SK-N-SH (cell line): ENCODE results near the gene TCF7L2. TPM values are rescaled to one million over a fixed set of nuclear protein-coding genes. Genes with fewer than 3 reads are reported as not detected.

Experiments
- CTCF ChIA-PET: fragments of 300-600, 350-600 bp; formaldehyde crosslinking; extraction: SDS; loops from one replicate; lab custom pipeline; 2021; lab: Yijun Ruan, JAX
- POLR2A ChIA-PET: fragments of 350-600 bp; sonication (Branson Sonifier 250); formaldehyde crosslinking; extraction: SDS; loops from one replicate; lab custom pipeline; 2020; ENCODE audit warnings: antibody characterized with exemption, inconsistent platforms; lab: Yijun Ruan, JAX
- DNase-seq: peaks from one replicate; pipeline ENCODE4 v3.0.0; 2012
- H2AFZ ChIP-seq: fragments of 200-600 bp; sonication (generic); 2 replicates; pipeline ENCODE4 v1.8.1; 2016; ENCODE audit warnings: antibody characterized with exemption, mild to moderate bottlenecking, low read depth
- H3F3A ChIP-seq: fragments of 200-600 bp; sonication (generic); replicated peaks from 2 replicates; pipeline ENCODE3; 2016; ENCODE audit warnings: antibody characterized with exemption, mild to moderate bottlenecking; ENCODE audit not compliant: insufficient read depth
- H3K27ac ChIP-seq, 2 experiments: fragments of 200-500 bp in 1 of 2; fragments of 200-600 bp in 1 of 2; sonication (Bioruptor generic) in 1 of 2; sonication (generic), shearing (Covaris generic) in 1 of 2; 2 replicates each; pipeline versions ENCODE4 v1.5.1 to v1.6.1; 2014 to 2016; ENCODE audit warnings: low read depth in 2 of 2, inconsistent platforms in 1 of 2, low read length in 1 of 2, mild to moderate bottlenecking in 1 of 2, mixed read lengths in 1 of 2
- H3K27me3 ChIP-seq: fragments of 200-600 bp; sonication (generic), shearing (Covaris generic); 2 replicates; pipeline ENCODE4 v1.6.1; 2016; ENCODE audit warnings: mixed run types; ENCODE audit not compliant: insufficient read depth
- H3K36me3 ChIP-seq, 2 experiments: fragments of 200-500 bp in 1 of 2; fragments of 200-600 bp in 1 of 2; sonication (Bioruptor generic) in 1 of 2; sonication (generic) in 1 of 2; replicated peaks in 1 of 2; 2 replicates each; pipeline versions ENCODE3 to v1.5.1; 2014 to 2016; ENCODE audit warnings: low read length in 1 of 2, mild to moderate bottlenecking in 1 of 2; ENCODE audit not compliant: insufficient read depth in 2 of 2, control insufficient read depth in 1 of 2
- H3K4me1 ChIP-seq, 2 experiments: fragments of 200-500 bp in 1 of 2; fragments of 200-600 bp in 1 of 2; sonication (Bioruptor generic) in 1 of 2; sonication (generic), shearing (Covaris generic) in 1 of 2; 2 replicates each; pipeline versions ENCODE4 v1.5.1 to v1.6.1; 2014 to 2016; ENCODE audit warnings: low read depth in 1 of 2, low read length in 1 of 2, mixed run types in 1 of 2; ENCODE audit not compliant: insufficient read depth in 2 of 2, control insufficient read depth in 1 of 2
- H3K4me2 ChIP-seq: fragments of 200-600 bp; sonication (generic), shearing (Covaris generic); 2 replicates; pipeline ENCODE4 v1.6.1; 2017; ENCODE audit warnings: mixed run types
- H3K4me3 ChIP-seq, 2 experiments: fragments of 200-500 bp in 1 of 2; fragments of 200-600 bp in 1 of 2; sonication (Bioruptor generic) in 1 of 2; sonication (generic), shearing (Covaris generic) in 1 of 2; 2 replicates each; pipeline versions ENCODE4 v1.5.1 to v1.8.1; 2014 to 2016; ENCODE audit warnings: low read depth in 2 of 2, inconsistent platforms in 1 of 2, low read length in 1 of 2, mild to moderate bottlenecking in 1 of 2, mixed read lengths in 1 of 2, moderate library complexity in 1 of 2
- H3K79me2 ChIP-seq: fragments of 200-600 bp; sonication (generic); 2 replicates; pipeline ENCODE4 v1.8.1; 2017; ENCODE audit warnings: mild to moderate bottlenecking; ENCODE audit not compliant: insufficient read depth
- H3K9ac ChIP-seq: fragments of 200-600 bp; sonication (generic); 2 replicates; pipeline ENCODE4 v1.6.1; 2017; ENCODE audit warnings: mixed run types
- H3K9me2 ChIP-seq: fragments of 200-600 bp; sonication (generic); 2 replicates; pipeline ENCODE4 v1.6.1; 2017; ENCODE audit warnings: mixed run types
- H3K9me3 ChIP-seq: fragments of 200-600 bp; sonication (generic); 2 replicates; pipeline ENCODE4 v1.6.1; 2017; ENCODE audit warnings: mixed run types, mild to moderate bottlenecking, moderate library complexity
- H4K20me1 ChIP-seq: fragments of 200-600 bp; sonication (generic); 2 replicates; pipeline ENCODE4 v1.6.1; 2017; ENCODE audit warnings: mild to moderate bottlenecking, mixed run types; ENCODE audit not compliant: insufficient read depth
- CHD2 ChIP-seq: fragments of 150-350 bp; IDR thresholded peaks from 2 replicates; pipeline ENCODE4 v1.6.1; 2018; ENCODE audit warnings: low read length; ENCODE audit not compliant: partially characterized antibody
- CTCF ChIP-seq: fragments of 200-600 bp; sonication (generic); IDR thresholded peaks from 2 replicates; pipeline ENCODE4 v1.6.1; 2017; ENCODE audit warnings: antibody characterized with exemption, mild to moderate bottlenecking, moderate library complexity
- EP300 ChIP-seq, 2 experiments: IDR thresholded peaks; 2 replicates each; pipeline versions ENCODE4 v1.4.0 to v1.6.1; 2012; ENCODE audit warnings: borderline replicate concordance in 1 of 2, low read depth in 1 of 2, low read length in 1 of 2
- FOXJ3 ChIP-seq: sonication (generic); formaldehyde crosslinking; IDR thresholded peaks from 2 replicates; pipeline ENCODE4 v1.5.1; 2020; ENCODE audit warnings: mild to moderate bottlenecking, missing genetic modification reagents
- GABPA ChIP-seq: IDR thresholded peaks from 2 replicates; pipeline ENCODE4 v1.4.0; 2012; ENCODE audit warnings: low read depth, mild to moderate bottlenecking
- GATA2 ChIP-seq: sonication (generic); formaldehyde crosslinking; IDR thresholded peaks from 2 replicates; pipeline ENCODE4 v1.5.0; 2020; ENCODE audit warnings: mild to moderate bottlenecking, missing genetic modification reagents
- IRF3 ChIP-seq: fragments of 150-350 bp; IDR thresholded peaks from 2 replicates; pipeline ENCODE4 v1.6.1; 2016; ENCODE audit warnings: mild to moderate bottlenecking, low read depth, low read length
- MAX ChIP-seq: IDR thresholded peaks from 2 replicates; pipeline ENCODE4 v1.4.0; 2012; ENCODE audit warnings: low read depth
- MXI1 ChIP-seq: IDR thresholded peaks from 2 replicates; pipeline ENCODE4 v1.6.1; 2012; ENCODE audit warnings: mild to moderate bottlenecking, low read depth, low read length, improper control_type of control experiment
- NFIC ChIP-seq: IDR thresholded peaks from 2 replicates; pipeline ENCODE4 v1.4.0; 2012; ENCODE audit warnings: borderline replicate concordance
- POLR2AphosphoS5 ChIP-seq: IDR thresholded peaks from 2 replicates; pipeline ENCODE4 v1.6.1; 2012; ENCODE audit warnings: low read depth, low read length
- RCOR1 ChIP-seq: fragments of 150-350 bp; IDR thresholded peaks from 2 replicates; pipeline ENCODE4 v1.6.1; 2017; ENCODE audit warnings: antibody characterized with exemption, low read length
- REST ChIP-seq: IDR thresholded peaks from 2 replicates; pipeline ENCODE4 v1.6.1; 2012; ENCODE audit warnings: mild to moderate bottlenecking, low read depth, low read length, moderate library complexity
- SIN3A ChIP-seq: IDR thresholded peaks from 2 replicates; pipeline ENCODE4 v1.6.1; 2012; ENCODE audit warnings: low read depth, mild to moderate bottlenecking, low read length, moderate library complexity, borderline replicate concordance
- SMC3 ChIP-seq: IDR thresholded peaks from 2 replicates; pipeline ENCODE4 v1.6.1; 2012; ENCODE audit warnings: low read depth, low read length, improper control_type of control experiment
- TCF12 ChIP-seq: IDR thresholded peaks from 2 replicates; pipeline ENCODE4 v1.4.0; 2012
- USF2 ChIP-seq: fragments of 150-350 bp; IDR thresholded peaks from 2 replicates; pipeline ENCODE4 v1.6.1; 2017; ENCODE audit warnings: antibody characterized with exemption, low read length, low read depth, borderline replicate concordance
- WGBS: methylation state at CpG from one replicate; pipeline ENCODE4 v1.1.6; 2017; ENCODE audit warnings: low lambda C conversion rate; 5-methylcytosine and 5-hydroxymethylcytosine counted together
- polyA plus RNA-seq, 3 experiments: library from polyadenylated mRNA; depleted of rRNA; stranded (reverse); fragments of >200 nt; gene quantifications; 2 replicates each; pipeline ENCODE4 v1.2.3, GENCODE V29; 2012

TCF7L2 gene
- polyA plus RNA-seq, 1 of the 3 experiments (the other 2 are of a cell fraction) = 10.2 TPM

- TF ChIP-seq USF2 = no peak
- TF ChIP-seq NFIC = no peak
- TF ChIP-seq CTCF = no peak
- TF ChIP-seq GABPA = no peak
- TF ChIP-seq POLR2AphosphoS5 = no peak
These were observed 23.8 kb downstream of the TCF7L2 start (continued) for GRCh38 chr10:112973805-112974204.

- peak; percentile 72 for DNase-seq
- Histone ChIP-seq H2AFZ (no peak overlapping the region), H3K27ac (peak overlapping the region in 1 of 2 experiments; percentile 36; a peak in 2 of 4 replicates), H3K4me2 (no peak overlapping the region), H3K27me3 (no peaks in the 10 kb centered on the region), H3K4me3 (no peak overlapping the region; a peak in 1 of 4 replicates), H3K9me3 (no peaks in the 10 kb centered on the region), H3K9ac (no peak overlapping the region), H3F3A (no peaks in the 10 kb centered on the region), H3K36me3 (peaks cover 0 to 13% of the 10 kb centered on the region in 2 experiments), H4K20me1 (no peaks in the 10 kb centered on the region; the same call in 1 of the 2 replicates), H3K79me2 (peaks cover 56% of the 10 kb centered on the region), H3K9me2 (no peaks in the 10 kb centered on the region), H3K4me1 (peaks cover 0 to 14% of the 10 kb centered on the region in 2 experiments; a peak in 2 of 4 replicates)
- ChIA-PET CTCF (interaction anchor here (0.8 to 1.4 kb wide), 4 partner anchors 9 to 408 kb away, joined by 3 to 4 read pairs (median 3); no protein-coding TSS in a partner anchor), POLR2A (no interaction called here)
- 76% methylated on average over 12 of the region's 12 CpGs for WGBS
- TF ChIP-seq FOXJ3 (CRISPR knock-in tag) (peak; percentile 95), MXI1 (peak; percentile 34; the same call in 1 of the 2 replicates), EP300 (IDR thresholded peaks at IDR 0.05; ENCODE audit: borderline replicate concordance in 1 of 2, low read depth in 1 of 2, low read length in 1 of 2) (peak in 1 of 2 experiments; percentile 89; a peak in 2 of 4 replicates), RCOR1 (peak; percentile 45; the same call in 1 of the 2 replicates), CHD2 (peak; percentile 26), MAX (no peak), GATA2 (CRISPR knock-in tag) (peak; percentile 71), TCF12 (no peak)
These were observed 27.4 kb downstream of the TCF7L2 start for GRCh38 chr10:112977426-112977898.

- WGBS = 95% methylated on average over 2 of the region's 2 CpGs
- peaks cover 53% of the 10 kb centered on the region for H3K79me2 ChIP-seq
- H3K27ac ChIP-seq = no peak overlapping the region
- TF ChIP-seq SIN3A = no peak
- no peak for TF ChIP-seq REST
- TF ChIP-seq SMC3 = no peak
- TF ChIP-seq IRF3 = no peak
- TF ChIP-seq POLR2AphosphoS5 = no peak
- CTCF ChIA-PET = no interaction called here
- H3K4me3 ChIP-seq = no peak overlapping the region
- H3K9ac ChIP-seq = no peak overlapping the region
- H3K9me2 ChIP-seq = no peaks in the 10 kb centered on the region
- no peak for DNase-seq
- H3F3A ChIP-seq = no peaks in the 10 kb centered on the region
- H3K9me3 ChIP-seq = no peaks in the 10 kb centered on the region
- no peak overlapping the region for H2AFZ ChIP-seq
- no peaks in the 10 kb centered on the region for H4K20me1 ChIP-seq
- H3K4me2 ChIP-seq = no peak overlapping the region
- POLR2A ChIA-PET = no interaction called here
- H3K27me3 ChIP-seq = no peaks in the 10 kb centered on the region
- peaks cover 2 to 26% of the 10 kb centered on the region in 2 experiments; a peak in 3 of 4 replicates for H3K4me1 ChIP-seq
- H3K36me3 ChIP-seq = no peaks in the 10 kb centered on the region
These were observed 29.9 kb downstream of the TCF7L2 start for GRCh38 chr10:112979927-112980326.
